Measurements from ENCODE around the gene DCAF6. TPM values are rescaled to one million over a fixed set of nuclear protein-coding genes. Genes with fewer than 3 reads are reported as not detected.

DCAF6 gene
- total RNA-seq, 1 donor from 2014 or later: 42.7 TPM

GRCh38 chr1:168007691-168008090, 71.2 kb downstream of the DCAF6 start:
- Mint-ChIP-seq H3K36me3 (ENCODE audit: insufficient read depth) (peaks cover 15% of the 10 kb centered on the region), H3K27me3 (no peaks in the 10 kb centered on the region), H3K4me3 (ENCODE audit: low read depth) (no peak overlapping the region), H3K27ac (peak overlapping the region; percentile 5), H3K9me3 (ENCODE audit: low read depth) (no peaks in the 10 kb centered on the region), H3K4me1 (ENCODE audit: low read depth) (no peaks in the 10 kb centered on the region)
- TF ChIP-seq, protein P1, sequence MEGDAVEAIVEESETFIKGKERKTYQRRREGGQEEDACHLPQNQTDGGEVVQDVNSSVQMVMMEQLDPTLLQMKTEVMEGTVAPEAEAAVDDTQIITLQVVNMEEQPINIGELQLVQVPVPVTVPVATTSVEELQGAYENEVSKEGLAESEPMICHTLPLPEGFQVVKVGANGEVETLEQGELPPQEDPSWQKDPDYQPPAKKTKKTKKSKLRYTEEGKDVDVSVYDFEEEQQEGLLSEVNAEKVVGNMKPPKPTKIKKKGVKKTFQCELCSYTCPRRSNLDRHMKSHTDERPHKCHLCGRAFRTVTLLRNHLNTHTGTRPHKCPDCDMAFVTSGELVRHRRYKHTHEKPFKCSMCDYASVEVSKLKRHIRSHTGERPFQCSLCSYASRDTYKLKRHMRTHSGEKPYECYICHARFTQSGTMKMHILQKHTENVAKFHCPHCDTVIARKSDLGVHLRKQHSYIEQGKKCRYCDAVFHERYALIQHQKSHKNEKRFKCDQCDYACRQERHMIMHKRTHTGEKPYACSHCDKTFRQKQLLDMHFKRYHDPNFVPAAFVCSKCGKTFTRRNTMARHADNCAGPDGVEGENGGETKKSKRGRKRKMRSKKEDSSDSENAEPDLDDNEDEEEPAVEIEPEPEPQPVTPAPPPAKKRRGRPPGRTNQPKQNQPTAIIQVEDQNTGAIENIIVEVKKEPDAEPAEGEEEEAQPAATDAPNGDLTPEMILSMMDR (IDR thresholded peaks at IDR 0.05; ENCODE audit: unreplicated experiment): no peak
- DNase-seq (ENCODE audit: low spot score, unreplicated experiment): no peak

DNA sequence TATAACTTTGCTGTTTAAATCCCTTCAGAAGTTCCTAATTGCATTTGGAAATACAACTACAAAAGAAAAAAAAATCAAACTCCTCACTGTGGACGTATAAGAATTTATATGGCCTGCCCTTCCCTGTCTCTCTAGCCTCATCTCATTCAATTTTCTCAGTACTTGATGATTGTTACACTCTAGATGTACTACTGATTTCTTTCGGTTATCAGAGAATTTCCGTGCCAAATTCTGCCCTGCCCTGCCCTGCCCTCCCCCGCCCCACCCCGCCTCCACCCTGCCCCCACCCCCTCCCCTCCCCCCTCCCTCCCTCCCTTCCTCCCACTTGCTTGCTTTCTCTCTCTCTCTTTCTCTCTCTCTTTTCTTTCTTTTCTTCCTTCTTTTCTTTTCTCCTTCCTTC, 72.1 kb downstream of the DCAF6 start:
- TF ChIP-seq, protein P1 (IDR thresholded peaks at IDR 0.05; ENCODE audit: unreplicated experiment): no peak
- DNase-seq (ENCODE audit: low spot score, unreplicated experiment): no peak
- Mint-ChIP-seq H3K4me1 (ENCODE audit: low read depth) (no peaks in the 10 kb centered on the region), H3K27me3 (no peaks in the 10 kb centered on the region), H3K4me3 (ENCODE audit: low read depth) (no peak overlapping the region), H3K9me3 (ENCODE audit: low read depth) (no peaks in the 10 kb centered on the region), H3K27ac (no peak overlapping the region), H3K36me3 (ENCODE audit: insufficient read depth) (peaks cover 12% of the 10 kb centered on the region)

GRCh38 chr1:168009322-168009721, 72.8 kb downstream of the DCAF6 start:
- H3K27me3 Mint-ChIP-seq: no peaks in the 10 kb centered on the region
- TF ChIP-seq, protein P1 (IDR thresholded peaks at IDR 0.05; ENCODE audit: unreplicated experiment): no peak
- H3K36me3 Mint-ChIP-seq (ENCODE audit: insufficient read depth): peaks cover 12% of the 10 kb centered on the region
- H3K4me3 Mint-ChIP-seq (ENCODE audit: low read depth): no peak overlapping the region
- no peak for DNase-seq (ENCODE audit: low spot score, unreplicated experiment)
- no peak overlapping the region for H3K27ac Mint-ChIP-seq
- no peaks in the 10 kb centered on the region for H3K4me1 Mint-ChIP-seq (ENCODE audit: low read depth)
- no peaks in the 10 kb centered on the region for H3K9me3 Mint-ChIP-seq (ENCODE audit: low read depth)

DNA sequence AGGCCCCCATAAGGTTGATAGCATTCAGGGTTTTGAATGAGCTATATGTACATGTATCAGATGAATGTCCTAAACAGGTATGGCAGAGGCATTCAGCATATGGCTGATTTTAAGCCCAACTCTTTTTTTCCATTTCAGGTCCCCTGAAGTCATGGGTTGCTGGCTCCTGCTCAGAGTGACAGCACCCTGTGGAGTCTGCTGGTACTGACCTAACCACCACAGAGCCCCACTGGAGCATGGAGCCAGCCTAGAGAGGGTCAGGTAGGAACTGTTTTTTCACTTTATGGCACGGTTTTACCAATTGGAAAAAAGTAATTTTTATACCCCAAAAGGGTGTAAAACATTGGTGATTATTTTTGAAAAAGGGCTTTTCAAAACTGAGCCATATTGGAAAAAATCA, 82.9 kb downstream of the DCAF6 start:
- Mint-ChIP-seq H3K4me3 (ENCODE audit: low read depth) (no peak overlapping the region), H3K4me1 (ENCODE audit: low read depth) (no peaks in the 10 kb centered on the region), H3K9me3 (ENCODE audit: low read depth) (no peaks in the 10 kb centered on the region), H3K36me3 (ENCODE audit: insufficient read depth) (peaks cover 11% of the 10 kb centered on the region), H3K27me3 (no peaks in the 10 kb centered on the region), H3K27ac (no peak overlapping the region)
- TF ChIP-seq, protein P1 (IDR thresholded peaks at IDR 0.05; ENCODE audit: unreplicated experiment): no peak
- DNase-seq (ENCODE audit: low spot score, unreplicated experiment): no peak

- H3K27ac Mint-ChIP-seq: no peak overlapping the region
- no peak overlapping the region for H3K4me3 Mint-ChIP-seq (ENCODE audit: low read depth)
- peaks cover 2% of the 10 kb centered on the region for H3K36me3 Mint-ChIP-seq (ENCODE audit: insufficient read depth)
- no peak for DNase-seq (ENCODE audit: low spot score, unreplicated experiment)
- no peaks in the 10 kb centered on the region for H3K4me1 Mint-ChIP-seq (ENCODE audit: low read depth)
- H3K9me3 Mint-ChIP-seq (ENCODE audit: low read depth): no peaks in the 10 kb centered on the region
- H3K27me3 Mint-ChIP-seq: no peaks in the 10 kb centered on the region
- TF ChIP-seq, protein P1 (IDR thresholded peaks at IDR 0.05; ENCODE audit: unreplicated experiment): no peak
These were observed 94.7 kb downstream of the DCAF6 start for GRCh38 chr1:168031198-168031597.
